GM18861 (cell line): Measurements from ENCODE around the gene KICS2.

Experiments used
- ATAC-seq: cut with Tn5 transposase; IDR thresholded peaks from one replicate; pipeline ENCODE4 v1.9.1; 2021; ENCODE audit not compliant: unreplicated experiment

Gene KICS2

DNA sequence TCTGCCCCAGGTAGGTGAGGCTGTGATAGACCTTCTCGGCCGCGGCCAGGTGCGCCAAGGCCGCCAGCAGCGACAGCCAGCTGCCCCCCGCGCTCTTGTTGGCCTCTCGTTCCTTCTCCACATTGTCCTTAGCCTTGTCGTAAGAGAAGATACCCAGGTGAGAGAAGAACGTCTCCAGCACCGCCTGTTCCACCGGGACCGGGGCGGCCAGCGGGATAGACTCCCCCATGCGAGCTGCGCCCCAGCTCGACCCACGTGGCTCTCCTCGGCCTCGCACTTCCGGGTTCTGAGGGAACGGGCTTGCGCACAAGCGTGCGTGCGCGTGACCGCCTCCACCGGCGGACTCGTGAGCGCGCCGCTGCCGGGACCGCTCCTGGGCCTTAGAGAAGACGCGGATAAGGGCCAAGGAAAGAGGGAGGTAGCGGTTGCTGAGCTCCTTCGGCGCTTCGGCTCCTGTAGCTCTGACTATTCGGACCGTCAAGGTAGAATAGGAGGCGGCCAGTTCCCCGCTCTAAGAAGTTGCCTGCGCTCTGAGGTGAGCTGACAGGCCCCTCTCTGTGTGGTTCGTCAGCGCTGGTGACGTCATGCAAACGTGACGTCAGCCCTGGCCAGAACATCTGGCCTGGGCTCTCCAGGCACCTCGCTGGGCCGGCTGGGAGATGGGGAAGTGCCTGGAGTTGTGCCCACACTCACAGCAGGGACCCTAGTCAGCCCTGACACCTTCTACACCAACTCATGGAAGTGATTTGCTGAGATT, at the start of gene KICS2:
KICS2 (minus strand) TSS at position 288 of the 757 bp plus-strand sequence; CDS start at position 229, 59 bp downstream.
- peak; percentile 90 for ATAC-seq

- ATAC-seq = no peak
These were observed 48.3 kb upstream of the KICS2 start for GRCh38 chr12:64270411-64270810.

DNA sequence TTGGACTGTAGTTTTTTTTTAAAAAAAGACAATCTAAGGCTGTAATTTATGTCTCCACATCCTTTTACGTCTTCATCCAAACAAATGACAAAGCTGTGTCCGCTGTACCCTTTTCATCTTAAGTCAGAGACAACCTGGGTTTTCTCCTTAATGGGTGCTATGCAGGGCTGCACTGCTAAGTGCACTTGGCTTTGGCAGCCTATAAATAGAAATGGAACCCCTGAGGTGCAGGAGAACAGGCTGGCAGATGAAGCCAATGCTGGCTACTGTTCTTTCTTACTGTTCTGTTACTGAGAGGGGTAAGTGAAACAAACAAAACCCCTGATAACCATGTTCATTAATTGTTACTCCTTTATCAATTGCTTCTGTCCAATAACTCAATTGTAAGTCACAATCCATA, 47.1 kb upstream of the KICS2 start:
- ATAC-seq = no peak

DNA sequence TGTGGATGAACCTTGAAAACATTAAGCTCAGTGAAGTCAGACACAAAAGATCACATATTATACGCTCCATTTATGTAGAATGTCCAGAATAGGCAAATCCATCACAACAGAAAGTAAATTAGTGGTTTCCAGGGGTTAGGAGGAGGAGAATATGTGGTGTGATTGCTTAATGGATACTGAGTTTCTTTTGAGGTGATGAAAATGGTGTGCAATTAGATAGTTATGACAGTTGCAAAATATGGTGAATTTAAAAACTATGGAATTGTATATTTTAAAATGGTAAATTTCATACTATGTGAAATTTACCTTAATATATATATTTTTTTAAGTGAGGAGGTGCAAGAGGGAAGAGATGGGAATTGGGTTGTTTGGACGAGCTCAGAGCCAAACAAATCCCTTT, 46.3 kb upstream of the KICS2 start:
- no peak for ATAC-seq

- ATAC-seq = no peak
These were observed 43.7 kb upstream of the KICS2 start for GRCh38 chr12:64265839-64266238.

DNA sequence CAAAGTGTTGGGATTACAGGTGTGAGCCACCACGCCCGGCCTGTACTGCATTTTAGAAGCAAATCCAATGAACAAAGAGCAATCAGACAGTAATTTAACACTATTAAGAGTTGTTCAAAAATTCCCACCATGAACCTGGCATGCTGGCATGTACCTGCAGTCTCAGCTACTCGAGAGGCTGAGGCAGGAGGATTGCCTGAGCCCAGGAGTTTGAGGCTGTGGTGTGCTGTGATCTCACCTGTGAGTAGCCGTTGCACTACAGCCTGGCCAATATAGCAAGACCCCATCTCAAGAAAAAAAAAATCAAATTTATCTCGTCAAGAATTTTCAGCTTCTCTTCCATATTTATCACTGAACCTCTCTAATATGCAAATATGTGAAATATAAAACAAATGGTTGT, 39.7 kb upstream of the KICS2 start:
- ATAC-seq = no peak

DNA sequence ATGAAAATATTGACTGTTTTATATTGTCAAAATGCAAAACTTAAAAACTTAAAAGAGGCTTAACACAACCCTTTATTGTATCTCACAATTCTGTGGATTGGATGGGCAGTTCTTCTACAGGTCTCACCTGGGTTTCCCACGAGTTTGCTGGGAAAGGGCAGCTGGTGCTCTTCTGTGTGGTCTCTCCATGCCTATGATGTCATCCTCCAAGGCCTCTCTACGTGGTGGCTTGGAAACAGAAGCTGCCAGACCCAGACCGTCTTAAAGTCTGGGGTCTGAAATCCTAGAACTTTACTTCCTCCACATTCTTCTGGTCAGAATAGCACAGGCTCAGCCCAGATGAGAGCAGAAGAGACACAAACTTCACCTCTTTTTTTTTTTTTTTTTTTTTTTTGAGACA, 36.5 kb upstream of the KICS2 start:
- ATAC-seq = no peak

- ATAC-seq = no peak
These were observed 34.2 kb upstream of the KICS2 start for GRCh38 chr12:64256166-64256800.

DNA sequence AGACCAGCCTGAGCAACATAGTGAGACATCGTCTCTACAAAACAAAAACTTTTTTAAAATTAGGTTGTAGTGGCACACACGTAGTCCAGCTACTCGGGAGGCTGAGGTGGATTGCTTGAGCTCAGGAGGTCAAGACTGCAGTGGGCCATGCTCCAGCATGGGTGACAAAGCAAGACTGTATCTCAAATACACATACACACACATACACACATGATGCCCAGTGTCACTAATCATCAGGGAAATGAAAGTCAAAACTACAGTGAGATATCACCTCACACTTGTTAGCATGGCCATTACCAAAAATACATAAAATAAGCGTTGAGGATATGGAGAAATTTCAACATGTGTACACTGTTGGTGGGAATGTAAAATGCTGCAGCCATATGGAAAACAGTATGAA, 33.2 kb upstream of the KICS2 start:
- no peak for ATAC-seq

DNA sequence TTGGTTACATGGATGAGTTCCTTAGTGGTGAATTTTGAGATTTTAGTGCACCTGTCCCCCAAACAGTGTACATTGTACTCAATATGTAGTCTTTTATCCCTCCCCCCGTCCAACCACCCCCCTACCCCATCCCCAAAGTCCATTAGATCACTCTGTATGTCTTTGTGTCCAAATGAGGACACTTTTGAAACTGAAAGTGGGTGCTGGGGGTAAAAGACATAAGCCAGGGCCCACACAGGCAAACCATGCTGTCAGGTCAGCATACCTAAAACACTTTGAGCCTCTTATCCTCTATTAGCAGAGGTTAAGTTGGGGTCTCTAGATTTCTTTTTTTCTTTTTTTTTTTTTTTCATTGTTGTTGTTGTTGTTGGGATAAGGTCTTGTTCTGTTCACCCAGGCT, 31.3 kb upstream of the KICS2 start:
- no peak for ATAC-seq

- no peak for ATAC-seq
These were observed 30.6 kb upstream of the KICS2 start for GRCh38 chr12:64252681-64253080.

DNA sequence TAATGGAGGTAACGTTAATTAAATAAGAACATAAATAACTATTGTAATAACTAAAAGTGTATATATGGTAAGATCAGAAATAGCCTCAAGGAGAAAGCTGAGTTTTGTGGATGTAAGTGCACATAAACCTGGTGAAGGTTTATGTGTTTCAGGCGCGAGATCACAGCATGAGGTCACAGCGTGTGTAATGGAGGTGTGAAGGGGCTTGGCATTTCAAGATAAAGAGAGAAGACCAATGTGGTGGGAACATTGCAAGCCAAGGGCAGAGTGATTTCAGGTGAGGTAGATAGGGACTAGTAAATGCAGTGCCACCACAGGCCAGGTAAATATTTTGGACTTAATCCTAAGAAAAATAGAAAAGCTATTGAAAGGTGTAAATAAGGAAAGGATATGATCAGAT, 21.7 kb upstream of the KICS2 start:
- ATAC-seq = no peak

DNA sequence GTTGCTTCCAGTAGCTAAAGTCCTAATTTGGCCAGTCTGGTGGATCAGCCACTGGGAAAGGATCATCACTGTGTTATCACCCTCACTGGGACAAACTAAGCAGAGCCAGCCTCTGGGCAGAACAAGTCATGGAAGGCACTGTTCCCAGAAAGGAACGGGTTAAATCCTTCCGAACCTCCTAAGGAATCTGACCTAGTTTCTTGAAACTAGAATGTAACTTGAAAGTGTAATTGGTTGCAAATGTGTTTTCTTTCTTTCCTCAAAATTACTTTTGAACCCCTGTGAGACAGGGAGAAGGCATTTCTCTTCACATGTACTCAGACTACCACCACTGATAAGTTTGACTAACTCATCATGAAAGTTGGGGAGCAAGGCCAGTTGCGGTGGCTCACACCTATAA, 18.7 kb upstream of the KICS2 start:
- no peak for ATAC-seq

DNA sequence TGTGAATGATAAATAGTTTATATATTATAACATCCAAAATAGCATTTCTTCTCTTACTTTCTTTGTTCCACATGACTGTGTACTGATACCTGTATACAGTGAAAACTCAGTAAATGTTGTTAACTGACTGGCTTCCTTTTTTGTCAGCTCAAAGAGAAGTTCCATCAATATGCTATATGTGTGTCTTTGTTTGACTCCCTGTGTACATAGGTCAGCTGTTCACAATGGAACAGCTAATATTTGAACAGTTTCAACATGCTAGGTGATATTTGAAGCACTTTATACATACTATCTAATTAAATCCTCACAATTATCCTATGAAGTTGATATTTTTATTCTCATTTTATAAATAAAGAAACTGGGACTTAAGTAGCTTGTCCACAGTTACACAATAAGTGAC, 15.3 kb upstream of the KICS2 start:
- no peak for ATAC-seq

DNA sequence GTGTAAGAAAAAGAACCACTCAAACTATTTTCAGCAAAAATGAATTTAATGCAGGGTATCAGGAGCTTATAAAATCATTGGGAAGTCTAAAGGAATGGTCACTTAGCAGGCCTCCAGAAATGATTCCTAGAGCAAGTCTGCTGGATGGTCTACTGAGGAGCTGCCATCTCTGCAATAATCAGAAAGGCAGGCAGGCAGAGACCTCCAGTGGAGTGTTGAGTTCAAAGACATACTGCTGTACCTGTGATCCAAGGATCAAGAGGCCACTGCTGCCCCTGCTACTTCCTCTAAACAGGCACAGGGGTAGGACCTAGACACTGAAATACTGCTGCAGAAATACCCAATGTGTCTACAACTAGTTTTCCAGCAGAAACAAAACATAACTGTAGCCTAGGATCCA, 14.5 kb upstream of the KICS2 start:
- ATAC-seq = no peak

DNA sequence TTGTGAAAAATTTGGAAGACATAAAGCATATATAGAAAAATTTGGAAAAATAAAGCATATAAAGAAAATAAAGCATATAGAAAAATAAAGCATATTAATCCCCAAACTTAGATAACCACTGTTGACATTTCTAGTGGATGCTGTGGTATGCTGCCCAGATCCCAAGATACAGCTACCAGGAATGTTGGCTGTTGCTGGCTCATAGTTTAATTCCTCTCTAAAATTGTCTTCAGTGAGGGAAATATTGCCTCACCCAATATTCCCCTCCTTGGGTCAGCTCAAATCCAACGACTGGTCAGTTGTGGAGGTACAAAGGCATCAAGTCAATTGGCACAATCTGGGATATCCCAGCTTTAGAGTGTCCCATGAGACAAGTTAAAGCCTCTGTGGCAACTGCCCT, 10.1 kb upstream of the KICS2 start:
- no peak for ATAC-seq

GRCh38 chr12:64229796-64230195, 7.7 kb upstream of the KICS2 start:
- ATAC-seq = no peak

- no peak for ATAC-seq
These were observed 7.1 kb upstream of the KICS2 start for GRCh38 chr12:64229240-64229639.

DNA sequence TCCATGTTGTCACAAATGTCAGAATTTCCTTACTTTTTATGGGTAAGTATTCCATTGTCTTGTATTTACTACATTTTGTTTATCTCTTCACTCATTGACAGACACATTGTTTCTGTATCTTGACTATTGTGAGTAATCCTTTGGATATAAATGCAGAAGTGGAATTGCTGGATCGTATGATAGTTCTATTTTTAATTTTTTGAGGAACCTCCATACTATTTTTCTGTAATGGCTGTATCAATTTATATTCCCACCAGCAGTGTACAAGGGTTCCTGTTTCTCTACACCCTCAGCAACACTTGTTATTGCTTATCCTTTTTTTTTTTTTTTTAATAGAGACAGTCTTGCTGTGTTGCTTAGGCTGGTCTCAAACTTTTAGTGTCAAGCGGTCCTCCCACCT, 3.5 kb upstream of the KICS2 start:
- ATAC-seq = no peak

- ATAC-seq = peak; percentile 9
These were observed 466 bp downstream of the KICS2 start for GRCh38 chr12:64221651-64222008.

DNA sequence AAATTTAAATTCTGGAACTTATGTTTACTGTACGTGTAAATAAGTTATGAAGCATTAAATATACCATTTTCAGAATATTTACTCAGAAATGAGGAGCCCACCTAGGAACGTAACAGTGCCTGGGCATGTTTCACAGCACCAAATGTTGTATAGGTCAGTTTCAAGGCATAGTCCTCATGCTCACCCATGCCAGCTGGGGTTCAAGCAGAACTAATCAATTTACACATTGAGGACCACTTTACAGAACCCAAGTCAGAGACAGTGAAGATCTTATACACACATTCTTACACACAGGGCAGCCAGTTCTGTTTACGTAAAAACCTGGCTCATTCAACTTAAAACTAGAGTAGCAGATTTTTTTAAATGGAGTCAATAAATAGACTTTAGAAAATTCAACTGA, 2.0 kb downstream of the KICS2 start:
- no peak for ATAC-seq

DNA sequence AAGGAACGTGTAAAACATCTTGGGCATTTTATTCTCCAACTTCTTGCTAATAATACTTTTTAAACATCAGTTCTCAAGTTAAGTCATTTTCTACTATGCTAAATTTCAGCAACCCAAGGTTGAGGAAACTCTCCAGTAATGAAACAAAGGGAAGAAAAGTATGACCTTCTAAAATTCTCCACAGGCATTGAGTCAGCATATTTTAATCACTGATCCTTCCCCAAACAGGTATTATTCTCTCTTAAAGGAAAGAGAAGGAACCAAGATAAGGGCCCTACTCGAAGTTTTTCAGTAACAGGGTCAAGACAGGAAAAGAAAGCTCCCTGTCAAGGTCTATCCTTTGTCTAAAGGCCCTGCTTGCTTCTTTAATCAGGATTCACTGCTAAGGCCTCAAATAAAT, 3.0 kb downstream of the KICS2 start:
- ATAC-seq = no peak

DNA sequence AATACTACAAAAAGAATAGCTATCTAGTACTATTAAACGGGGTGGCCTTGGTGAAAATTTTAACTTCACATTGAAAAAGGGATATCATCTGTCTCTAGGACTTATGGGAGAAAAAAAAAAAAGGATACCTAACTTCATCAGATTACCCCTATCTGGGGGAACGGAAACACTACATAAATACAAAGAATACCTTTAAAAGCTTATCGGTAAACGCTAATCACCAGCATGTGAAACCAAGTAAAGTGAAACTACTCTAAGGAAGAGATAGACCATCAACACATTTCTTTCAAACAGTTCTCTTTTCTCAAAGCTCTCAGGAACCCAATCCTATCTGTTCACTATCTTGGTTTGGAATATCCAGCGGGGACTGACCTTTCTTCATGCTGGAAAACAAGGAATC, 3.5 kb downstream of the KICS2 start:
- peak; percentile 29 for ATAC-seq
